ENCODE results near the gene CTCFL. TPM values are rescaled to one million over a fixed set of nuclear protein-coding genes. Genes with fewer than 3 reads are reported as not detected.
"Not testable (repeated sequence)": the region's sequence is repeated elsewhere in the genome, so short reads cannot be mapped to it uniquely, and the experiment has no call there.

CTCFL gene
- total and polyA plus RNA-seq, 2 of the 8 experiments (the other 6 are each of a cell fraction or from before 2014, with no cell fraction given), result 0.30 to 0.80 TPM

- H3K4me3 ChIP-seq (ENCODE audit: extremely low read depth in 1 of 4, insufficient read depth in 2 of 4, low read depth in 3 of 4, low read length in 4 of 4); H3K18ac ChIP-seq (ENCODE audit: extremely low read depth, low read length); H2BK20ac ChIP-seq (ENCODE audit: low read length); H4K20me1 ChIP-seq (replicated peaks in 1 of 2; ENCODE audit: control insufficient read depth in 1 of 2, insufficient read depth in 2 of 2, low read length in 2 of 2); H2AFZ ChIP-seq (ENCODE audit: low read length); H2AK5ac ChIP-seq (ENCODE audit: low read depth, low read length); H2BK15ac ChIP-seq (ENCODE audit: low read length); H3K27ac ChIP-seq (ENCODE audit: low read depth, low read length); H3K14ac ChIP-seq (ENCODE audit: insufficient read length); H4K91ac ChIP-seq (replicated peaks; ENCODE audit: insufficient read length, low read length); H2BK5ac ChIP-seq (ENCODE audit: low read depth, low read length); H3K23me2 ChIP-seq (ENCODE audit: low read depth, low read length); H3K79me1 ChIP-seq (ENCODE audit: low read depth, low read length); H2BK12ac ChIP-seq (ENCODE audit: low read depth, low read length); H3K4ac ChIP-seq (replicated peaks; ENCODE audit: insufficient read length, low read depth, low read length); H4K8ac ChIP-seq (ENCODE audit: extremely low read depth, insufficient read depth, low read length); H3K36me3 ChIP-seq (ENCODE audit: control insufficient read depth in 2 of 4, insufficient read depth in 4 of 4, low read length in 3 of 4); H3K9ac ChIP-seq (replicated peaks in 1 of 4; ENCODE audit: extremely low read depth in 1 of 4, low read depth in 3 of 4, low read length in 3 of 4); FAIRE-seq; H3K27me3 ChIP-seq (replicated peaks in 1 of 4; ENCODE audit: control insufficient read depth in 3 of 4, extremely low read depth in 1 of 4, insufficient read depth in 3 of 4, low read length in 3 of 4); H3K23ac ChIP-seq (ENCODE audit: insufficient read length); H3K56ac ChIP-seq (replicated peaks; ENCODE audit: insufficient read length, low read depth, low read length); H3K9me3 ChIP-seq (ENCODE audit: insufficient read depth in 2 of 2, low read depth in 1 of 2, low read length in 1 of 2); DNase-seq (ENCODE audit: low read depth in 1 of 2, low spot score in 2 of 2); H3K4me2 ChIP-seq (ENCODE audit: insufficient read depth in 1 of 2, low read depth in 2 of 2, low read length in 2 of 2); H2BK120ac ChIP-seq (replicated peaks; ENCODE audit: low read depth, low read length); H4K5ac ChIP-seq (ENCODE audit: insufficient read length, low read depth, low read length); H3K79me2 ChIP-seq (ENCODE audit: control insufficient read depth in 1 of 2, insufficient read depth in 2 of 2, low read length in 2 of 2): not testable (repeated sequence)
- WGBS, 2 experiments (ENCODE audit: extremely low coverage in 1 of 2, insufficient coverage in 1 of 2, insufficient read length in 1 of 2, insufficient replicate concordance in 2 of 2, low coverage in 1 of 2, low lambda C conversion rate in 2 of 2, missing lambda C conversion rate in 1 of 2), result 92% methylated on average over 5 of the region's 5 CpGs; no CpG with 5 or more reads in 1 of the 2 experiments
- ChIA-PET CTCF (ENCODE audit: partially characterized antibody) (interaction anchor here (1.1 to 5.3 kb wide), 10 partner anchors 8 to 82 kb away, joined by 3 to 23 read pairs (median 4); partner anchors contain the start of gene RBM38), POLR2A (ENCODE audit: partially characterized antibody) (interaction anchor here (0.9 to 2.1 kb wide), 3 partner anchors 8 to 84 kb away, joined by 3 to 7 read pairs (median 3); no protein-coding TSS in a partner anchor)
- H3K4me1 ChIP-seq (replicated peaks in 1 of 4; ENCODE audit: control insufficient read depth in 3 of 4, insufficient read depth in 4 of 4, low read length in 3 of 4), result peaks cover 0 to 32% (median 19%) of the 10 kb centered on the region in 4 experiments; a peak in 6 of 7 replicates
Measured at GRCh38 chr20:57472474-57472873, 52.5 kb downstream of the CTCFL start.

All from H1 (cell line).